PFSK-1 (cell line): ENCODE data around the gene CCNG2.

Experiments used
- POLR2AphosphoS5 ChIP-seq: IDR thresholded peaks from 2 replicates; pipeline ENCODE4 v1.6.1; 2012; ENCODE audit warnings: low read depth, mild to moderate bottlenecking, control low read depth, low read length, moderate library complexity
- SIN3A ChIP-seq: IDR thresholded peaks from 2 replicates; pipeline ENCODE4 v1.6.1; 2012; ENCODE audit warnings: mild to moderate bottlenecking, low read length, moderate library complexity, borderline replicate concordance; ENCODE audit not compliant: insufficient read depth

DNA sequence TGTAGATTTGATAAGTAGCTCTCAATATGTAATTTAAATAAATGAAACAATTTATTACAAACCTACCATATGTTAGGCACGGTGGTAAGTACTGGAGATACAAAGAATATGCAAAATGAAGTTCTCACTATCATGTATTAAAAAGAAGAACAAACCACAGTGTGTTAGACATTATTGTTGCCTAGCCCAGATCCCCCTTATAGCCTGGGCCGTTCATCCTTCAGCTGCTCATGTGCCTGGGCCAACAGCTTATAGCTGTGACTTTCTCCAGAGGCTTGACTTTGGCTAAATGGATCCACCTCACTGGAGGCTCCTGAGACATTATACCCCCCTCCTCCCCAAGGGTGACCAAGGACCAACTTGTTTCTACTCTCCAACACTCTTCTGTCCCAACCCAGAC lies 29.8 kb upstream of the CCNG2 start:
- TF ChIP-seq SIN3A (no peak), POLR2AphosphoS5 (no peak)
